GM19463 (cell line): Measurements from ENCODE around the gene IMMP2L.
"Not testable (repeated sequence)": the region's sequence is repeated elsewhere in the genome, so short reads cannot be mapped to it uniquely, and the experiment has no call there.

ENCODE experiments used
- ATAC-seq: cut with Tn5 transposase; IDR thresholded peaks from one replicate; pipeline ENCODE4 v1.9.1; 2021; ENCODE audit warnings: mild to moderate bottlenecking, moderate library complexity; ENCODE audit not compliant: unreplicated experiment

IMMP2L gene

GRCh38 chr7:111473449-111474198 is 88.7 kb downstream of the IMMP2L start:
- ATAC-seq, result no peak

- no peak for ATAC-seq
Measured at GRCh38 chr7:111470998-111471397, 91.3 kb downstream of the IMMP2L start.

- not testable (repeated sequence) for ATAC-seq
Measured at GRCh38 chr7:111469894-111470293, 92.4 kb downstream of the IMMP2L start.

GRCh38 chr7:111465774-111466173 is 96.5 kb downstream of the IMMP2L start:
- not testable (repeated sequence) for ATAC-seq

GRCh38 chr7:111460695-111461094 is 101.6 kb downstream of the IMMP2L start:
- ATAC-seq, result no peak

- no peak for ATAC-seq
Measured at GRCh38 chr7:111459757-111460280, 102.5 kb downstream of the IMMP2L start.

- ATAC-seq, result no peak
Measured at GRCh38 chr7:111459065-111459756, 103.1 kb downstream of the IMMP2L start.

GRCh38 chr7:111450705-111451104 is 111.6 kb downstream of the IMMP2L start:
- not testable (repeated sequence) for ATAC-seq

GRCh38 chr7:111447502-111447901 is 114.8 kb downstream of the IMMP2L start:
- ATAC-seq, result not testable (repeated sequence)

- ATAC-seq, result no peak
Measured at GRCh38 chr7:111439977-111440376, 122.3 kb downstream of the IMMP2L start.

- no peak for ATAC-seq
Measured at GRCh38 chr7:111438369-111439289, 123.7 kb downstream of the IMMP2L start.

- ATAC-seq, result no peak
Measured at GRCh38 chr7:111437736-111438135, 124.6 kb downstream of the IMMP2L start.

GRCh38 chr7:111436608-111437007 is 125.7 kb downstream of the IMMP2L start:
- no peak for ATAC-seq

GRCh38 chr7:111433426-111433825 is 128.9 kb downstream of the IMMP2L start:
- ATAC-seq, result no peak

GRCh38 chr7:111429781-111430180 is 132.5 kb downstream of the IMMP2L start:
- ATAC-seq, result no peak

- ATAC-seq, result no peak
Measured at GRCh38 chr7:111424768-111425167, 137.5 kb downstream of the IMMP2L start.

GRCh38 chr7:111414374-111414773 is 147.9 kb downstream of the IMMP2L start:
- no peak for ATAC-seq

- ATAC-seq, result no peak
Measured at GRCh38 chr7:111413739-111414138, 148.6 kb downstream of the IMMP2L start.

- no peak for ATAC-seq
Measured at GRCh38 chr7:111410899-111411298, 151.4 kb downstream of the IMMP2L start.

GRCh38 chr7:111409714-111410422 is 152.4 kb downstream of the IMMP2L start:
- ATAC-seq, result no peak
